ENCODE results near the gene CACNA1H. TPM values are rescaled to one million over a fixed set of nuclear protein-coding genes. Genes with fewer than 3 reads are reported as not detected.
A peak's percentile ranks its signal among the peaks of the same experiment; 100 is the strongest.

The CACNA1H gene
- total RNA-seq, 1 experiment from 2014 or later = 24.3 TPM

DNA sequence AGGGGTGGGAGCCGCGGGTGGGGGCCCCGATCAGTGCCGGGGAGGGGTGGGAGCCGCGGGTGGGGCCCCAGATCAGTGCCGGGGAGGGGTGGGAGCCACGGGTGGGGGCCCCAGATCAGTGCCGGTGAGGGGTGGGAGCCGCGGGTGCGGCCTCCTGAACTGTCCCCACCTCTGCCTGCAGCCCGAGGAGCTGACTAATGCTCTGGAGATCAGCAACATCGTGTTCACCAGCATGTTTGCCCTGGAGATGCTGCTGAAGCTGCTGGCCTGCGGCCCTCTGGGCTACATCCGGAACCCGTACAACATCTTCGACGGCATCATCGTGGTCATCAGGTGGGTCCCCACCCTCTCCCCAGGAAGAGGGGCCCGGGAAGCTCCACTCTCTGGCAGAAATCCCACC, 52.0 kb downstream of the CACNA1H start:
- H4K20me1 ChIP-seq (ENCODE audit: insufficient read depth) = no peaks in the 10 kb centered on the region
- no peaks in the 10 kb centered on the region for H3K4me1 ChIP-seq (ENCODE audit: control insufficient read depth in 1 of 2, insufficient read depth in 2 of 2, low read length in 2 of 2)
- H3K9me3 ChIP-seq (ENCODE audit: control insufficient read depth in 1 of 2, insufficient read depth in 1 of 2, low read depth in 1 of 2, low read length in 2 of 2) = no peaks in the 10 kb centered on the region
- no peak overlapping the region for H3K27ac ChIP-seq (ENCODE audit: low read depth, low read length)
- intact Hi-C loops (cut with micrococcal nuclease) = no loop called here
- H3K9me2 ChIP-seq (ENCODE audit: insufficient read depth) = no peaks in the 10 kb centered on the region
- H3K27me3 ChIP-seq (ENCODE audit: insufficient read depth, low read length) = no peaks in the 10 kb centered on the region
- no TSS peak for BruUV-seq (replicated peaks)
- CTCF ChIA-PET = no interaction called here
- H2AFZ ChIP-seq (ENCODE audit: low read depth, low read length, poor library complexity, severe bottlenecking) = no peak overlapping the region
- TF ChIP-seq POLR2AphosphoS5 (IDR thresholded peaks at IDR 0.05; ENCODE audit: low read depth, low read length) (no peak), ZNF274 (IDR thresholded peaks at IDR 0.05; ENCODE audit: low read depth, low read length) (no peak), SRF (IDR thresholded peaks at IDR 0.05; ENCODE audit: low read depth) (no peak)
- DNase-seq (ENCODE audit: low read depth, low spot score) (no peak), ATAC-seq (no peak)
- no peak overlapping the region for H3K4me3 ChIP-seq (replicated peaks in 1 of 2; ENCODE audit: low read depth in 1 of 2, low read length in 2 of 2)
- H3K36me3 ChIP-seq (ENCODE audit: control insufficient read depth in 1 of 2, insufficient read depth in 2 of 2, low read length in 2 of 2) = no peaks in the 10 kb centered on the region
- no peak overlapping the region for H3K9ac ChIP-seq (ENCODE audit: low read length)
- H3K4me2 ChIP-seq (ENCODE audit: low read length) = no peak overlapping the region
- no peaks in the 10 kb centered on the region for H3K79me2 ChIP-seq (ENCODE audit: insufficient read depth, low read length)
- POLR2A ChIA-PET = no interaction called here
- RAD21 ChIA-PET (ENCODE audit: low non-redundant PET in 1 of 2, low total read pairs in 2 of 2, uncharacterized antibody in 2 of 2, unreplicated experiment in 2 of 2) = no interaction called here

DNA sequence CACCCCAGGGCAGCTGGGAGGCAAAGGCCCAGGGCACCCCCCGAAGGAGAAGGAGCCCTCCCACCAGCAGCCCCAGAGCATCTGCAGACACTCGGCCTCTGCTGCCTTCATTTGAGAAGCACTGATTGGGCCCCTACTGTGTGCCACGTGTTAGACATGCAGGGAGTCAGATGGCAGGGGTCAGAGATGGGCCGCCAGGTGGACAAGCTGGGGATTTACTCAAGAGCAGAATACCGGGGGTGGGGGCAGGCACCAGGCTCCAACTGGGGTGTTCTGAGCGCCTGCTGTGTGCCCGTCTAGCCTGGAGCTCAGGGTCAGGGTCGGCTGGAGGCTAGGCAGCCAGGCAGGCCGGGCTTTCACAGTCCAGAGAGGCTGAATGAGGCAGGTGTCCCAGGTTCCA, 53.4 kb downstream of the CACNA1H start:
- ChIA-PET CTCF (no interaction called here), RAD21 (ENCODE audit: low non-redundant PET in 1 of 2, low total read pairs in 2 of 2, uncharacterized antibody in 2 of 2, unreplicated experiment in 2 of 2) (interaction anchor here in 1 of 2 experiments (0.7 kb wide), 1 partner anchor 1843 kb away, joined by 4 read pairs; no protein-coding TSS in a partner anchor), POLR2A (no interaction called here)
- no peak overlapping the region for H3K4me2 ChIP-seq (ENCODE audit: low read length)
- intact Hi-C loops (cut with micrococcal nuclease) = no loop called here
- TF ChIP-seq ZFX (IDR thresholded peaks at IDR 0.05) (no peak), ELF1 (IDR thresholded peaks at IDR 0.05; ENCODE audit: borderline replicate concordance, low read depth) (no peak)
- TF ChIP-seq, protein P1, sequence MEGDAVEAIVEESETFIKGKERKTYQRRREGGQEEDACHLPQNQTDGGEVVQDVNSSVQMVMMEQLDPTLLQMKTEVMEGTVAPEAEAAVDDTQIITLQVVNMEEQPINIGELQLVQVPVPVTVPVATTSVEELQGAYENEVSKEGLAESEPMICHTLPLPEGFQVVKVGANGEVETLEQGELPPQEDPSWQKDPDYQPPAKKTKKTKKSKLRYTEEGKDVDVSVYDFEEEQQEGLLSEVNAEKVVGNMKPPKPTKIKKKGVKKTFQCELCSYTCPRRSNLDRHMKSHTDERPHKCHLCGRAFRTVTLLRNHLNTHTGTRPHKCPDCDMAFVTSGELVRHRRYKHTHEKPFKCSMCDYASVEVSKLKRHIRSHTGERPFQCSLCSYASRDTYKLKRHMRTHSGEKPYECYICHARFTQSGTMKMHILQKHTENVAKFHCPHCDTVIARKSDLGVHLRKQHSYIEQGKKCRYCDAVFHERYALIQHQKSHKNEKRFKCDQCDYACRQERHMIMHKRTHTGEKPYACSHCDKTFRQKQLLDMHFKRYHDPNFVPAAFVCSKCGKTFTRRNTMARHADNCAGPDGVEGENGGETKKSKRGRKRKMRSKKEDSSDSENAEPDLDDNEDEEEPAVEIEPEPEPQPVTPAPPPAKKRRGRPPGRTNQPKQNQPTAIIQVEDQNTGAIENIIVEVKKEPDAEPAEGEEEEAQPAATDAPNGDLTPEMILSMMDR (IDR thresholded peaks at IDR 0.05 in 2 of 3, conservative IDR thresholded peaks at IDR 0.05 in 1 of 3; ENCODE audit: borderline replicate concordance in 1 of 3, insufficient read depth in 1 of 3, low read depth in 2 of 3, low read length in 2 of 3) = peak in 2 of 3 experiments; percentile 15 to 30; a peak in 1 of 6 replicates
- no peak overlapping the region for H2AFZ ChIP-seq (ENCODE audit: low read depth, low read length, poor library complexity, severe bottlenecking)
- H3K36me3 ChIP-seq (ENCODE audit: control insufficient read depth in 1 of 2, insufficient read depth in 2 of 2, low read length in 2 of 2) = no peaks in the 10 kb centered on the region
- H3K9me3 ChIP-seq (ENCODE audit: control insufficient read depth in 1 of 2, insufficient read depth in 1 of 2, low read depth in 1 of 2, low read length in 2 of 2) = no peaks in the 10 kb centered on the region
- no peaks in the 10 kb centered on the region for H3K4me1 ChIP-seq (ENCODE audit: control insufficient read depth in 1 of 2, insufficient read depth in 2 of 2, low read length in 2 of 2)
- BruUV-seq (replicated peaks) = no TSS peak
- H3K27ac ChIP-seq (ENCODE audit: low read depth, low read length) = no peak overlapping the region
- DNase-seq (ENCODE audit: low read depth, low spot score) (no peak), ATAC-seq (peak; percentile 53)
- H3K79me2 ChIP-seq (ENCODE audit: insufficient read depth, low read length) = no peaks in the 10 kb centered on the region
- H4K20me1 ChIP-seq (ENCODE audit: insufficient read depth) = no peaks in the 10 kb centered on the region
- no peaks in the 10 kb centered on the region for H3K27me3 ChIP-seq (ENCODE audit: insufficient read depth, low read length)
- no peak overlapping the region for H3K9ac ChIP-seq (ENCODE audit: low read length)
- H3K9me2 ChIP-seq (ENCODE audit: insufficient read depth) = no peaks in the 10 kb centered on the region
- no peak overlapping the region for H3K4me3 ChIP-seq (replicated peaks in 1 of 2; ENCODE audit: low read depth in 1 of 2, low read length in 2 of 2)
